HG03342 (cell line): Measurements from ENCODE around the gene CDYL2.

Experiments
- ATAC-seq: cut with Tn5 transposase; IDR thresholded peaks from one replicate; pipeline ENCODE4 v1.9.1; 2021; ENCODE audit warnings: mild to moderate bottlenecking, moderate library complexity; ENCODE audit not compliant: unreplicated experiment

The CDYL2 gene

GRCh38 chr16:80711406-80711805 lies 93.0 kb downstream of the CDYL2 start:
- ATAC-seq, result no peak

GRCh38 chr16:80710918-80711317 lies 93.5 kb downstream of the CDYL2 start:
- no peak for ATAC-seq

GRCh38 chr16:80708823-80709222 lies 95.6 kb downstream of the CDYL2 start:
- ATAC-seq, result no peak

GRCh38 chr16:80707686-80708085 lies 96.7 kb downstream of the CDYL2 start:
- ATAC-seq, result no peak

- ATAC-seq, result no peak
Measured at GRCh38 chr16:80705596-80705995, 98.8 kb downstream of the CDYL2 start.

- no peak for ATAC-seq
Measured at GRCh38 chr16:80704751-80705505, 99.5 kb downstream of the CDYL2 start.

- ATAC-seq, result no peak
Measured at GRCh38 chr16:80703131-80704071, 101.0 kb downstream of the CDYL2 start.

- no peak for ATAC-seq
Measured at GRCh38 chr16:80702696-80703095, 101.7 kb downstream of the CDYL2 start.

- ATAC-seq, result no peak
Measured at GRCh38 chr16:80700558-80700957, 103.8 kb downstream of the CDYL2 start.

- ATAC-seq, result no peak
Measured at GRCh38 chr16:80695020-80695419, 109.4 kb downstream of the CDYL2 start.

- ATAC-seq, result no peak
Measured at GRCh38 chr16:80693553-80693952, 110.8 kb downstream of the CDYL2 start.

GRCh38 chr16:80692270-80692669 lies 112.1 kb downstream of the CDYL2 start:
- no peak for ATAC-seq

- ATAC-seq, result no peak
Measured at GRCh38 chr16:80691111-80691741, 113.2 kb downstream of the CDYL2 start.

GRCh38 chr16:80689487-80689886 lies 114.9 kb downstream of the CDYL2 start:
- ATAC-seq, result no peak

GRCh38 chr16:80687606-80688005 lies 116.8 kb downstream of the CDYL2 start:
- ATAC-seq, result no peak

GRCh38 chr16:80684906-80685305 lies 119.5 kb downstream of the CDYL2 start:
- no peak for ATAC-seq

- no peak for ATAC-seq
Measured at GRCh38 chr16:80684136-80684765, 120.1 kb downstream of the CDYL2 start.

- no peak for ATAC-seq
Measured at GRCh38 chr16:80683646-80684045, 120.8 kb downstream of the CDYL2 start.

- no peak for ATAC-seq
Measured at GRCh38 chr16:80682421-80683070, 121.9 kb downstream of the CDYL2 start.

GRCh38 chr16:80681436-80681835 lies 123.0 kb downstream of the CDYL2 start:
- ATAC-seq, result no peak

GRCh38 chr16:80680839-80681238 lies 123.6 kb downstream of the CDYL2 start:
- no peak for ATAC-seq
